Putamen (tissue), 1 donor: ENCODE data around the gene DUSP28.
"Not testable (repeated sequence)": the region's sequence is repeated elsewhere in the genome, so short reads cannot be mapped to it uniquely, and the experiment has no call there.

Experiments used
- DNase-seq: peaks from one replicate; pipeline ENCODE4 v3.0.0-alpha.2; 2016; ENCODE audit warnings: low spot score

Gene DUSP28

GRCh38 chr2:240560084-240560479 lies at the start of gene DUSP28:
TSS of gene DUSP28 (plus strand) at chr2:240560357. CDS start at chr2:240560685, 328 bp downstream.
- DNase-seq = peak; percentile 90

GRCh38 chr2:240510513-240511210 lies 49.5 kb upstream of the DUSP28 start:
- DNase-seq = no peak

GRCh38 chr2:240511351-240512108 lies 48.6 kb upstream of the DUSP28 start:
- DNase-seq = no peak

- DNase-seq = no peak
These were observed 48.1 kb upstream of the DUSP28 start for GRCh38 chr2:240512109-240512485.

- DNase-seq = no peak
These were observed 47.3 kb upstream of the DUSP28 start for GRCh38 chr2:240512666-240513535.

GRCh38 chr2:240513549-240514287 lies 46.4 kb upstream of the DUSP28 start:
- peak; percentile 18 for DNase-seq

GRCh38 chr2:240514631-240515030 lies 45.5 kb upstream of the DUSP28 start:
- no peak for DNase-seq

- DNase-seq = no peak
These were observed 42.8 kb upstream of the DUSP28 start for GRCh38 chr2:240517342-240517741.

GRCh38 chr2:240518981-240519380 lies 41.2 kb upstream of the DUSP28 start:
- no peak for DNase-seq

GRCh38 chr2:240519396-240520129 lies 40.6 kb upstream of the DUSP28 start:
- DNase-seq = no peak

- DNase-seq = no peak
These were observed 39.8 kb upstream of the DUSP28 start for GRCh38 chr2:240520130-240520973.

- DNase-seq = no peak
These were observed 39.2 kb upstream of the DUSP28 start for GRCh38 chr2:240520974-240521350.

- DNase-seq = not testable (repeated sequence)
These were observed 38.3 kb upstream of the DUSP28 start for GRCh38 chr2:240521885-240522284.

GRCh38 chr2:240522406-240522805 lies 37.8 kb upstream of the DUSP28 start:
- DNase-seq = no peak

GRCh38 chr2:240523451-240524281 lies 36.5 kb upstream of the DUSP28 start:
- no peak for DNase-seq

- no peak for DNase-seq
These were observed 35.0 kb upstream of the DUSP28 start for GRCh38 chr2:240524963-240525718.

- DNase-seq = no peak
These were observed 34.4 kb upstream of the DUSP28 start for GRCh38 chr2:240525802-240526201.

GRCh38 chr2:240526521-240526920 lies 33.6 kb upstream of the DUSP28 start:
- DNase-seq = no peak
